ENCODE measurements around the gene VWF.
"Not testable (repeated sequence)": the region's sequence is repeated elsewhere in the genome, so short reads cannot be mapped to it uniquely, and the experiment has no call there.

Gene VWF

DNA sequence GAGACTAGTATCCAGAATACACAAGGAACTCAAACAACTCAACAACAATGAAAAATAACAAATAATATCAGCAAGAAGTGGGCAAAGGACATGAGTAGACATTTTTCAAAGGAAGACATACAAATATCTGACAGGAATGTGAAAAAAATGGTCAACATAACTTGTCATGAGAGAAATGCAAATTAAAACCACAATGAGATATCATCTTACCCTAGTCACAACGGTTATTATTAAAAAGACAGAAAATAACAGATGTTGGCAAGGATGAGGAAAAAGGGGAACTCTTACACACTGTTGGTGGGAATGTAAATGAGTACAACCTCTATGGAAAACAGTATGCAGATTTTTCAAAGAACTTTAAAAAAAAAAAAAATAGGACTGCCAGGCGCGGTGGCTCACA, 20.4 kb downstream of the VWF start:
- no peak for DNase-seq (ENCODE audit: low read depth in 3 of 3)

DNA sequence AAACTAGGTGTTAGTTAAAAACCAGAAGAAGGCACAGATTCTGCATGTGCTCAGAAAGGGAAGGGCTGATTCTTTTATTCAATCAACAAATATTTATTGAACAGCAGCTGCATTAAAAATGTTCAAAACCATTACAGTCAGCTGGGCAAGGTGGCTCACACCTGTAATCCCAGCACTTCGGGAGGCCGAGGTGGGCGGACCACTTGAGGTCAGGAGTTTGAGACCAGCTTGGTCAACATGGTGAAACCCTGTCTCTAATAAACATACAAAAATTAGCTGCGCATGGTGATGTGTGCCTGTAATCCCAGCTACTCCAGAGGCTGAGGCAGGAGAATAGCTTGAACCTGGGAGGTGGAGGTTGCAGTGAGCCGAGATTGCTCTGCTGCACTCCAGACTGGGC, 22.4 kb downstream of the VWF start:
- not testable (repeated sequence) for DNase-seq (ENCODE audit: low read depth in 3 of 3)

DNA sequence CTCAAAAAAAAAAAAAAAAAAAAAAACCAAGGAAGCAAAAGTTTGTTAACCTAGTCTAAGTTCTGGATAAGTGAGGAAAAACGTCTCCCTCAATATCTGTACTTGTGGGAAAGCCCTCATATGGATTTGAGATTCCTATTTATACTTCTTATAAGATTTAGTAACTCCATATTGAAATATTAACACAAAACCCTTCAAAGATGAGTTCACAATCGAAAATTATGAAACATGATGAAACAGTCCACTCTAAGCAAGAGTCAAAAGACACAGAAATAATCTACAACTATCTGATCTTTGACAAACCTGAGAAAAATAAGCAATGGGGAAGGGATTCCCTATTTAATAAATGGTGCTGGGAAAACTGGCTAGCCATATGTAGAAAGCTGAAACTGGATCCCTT, 25.2 kb downstream of the VWF start:
- DNase-seq (ENCODE audit: low read depth in 3 of 3) = no peak

DNA sequence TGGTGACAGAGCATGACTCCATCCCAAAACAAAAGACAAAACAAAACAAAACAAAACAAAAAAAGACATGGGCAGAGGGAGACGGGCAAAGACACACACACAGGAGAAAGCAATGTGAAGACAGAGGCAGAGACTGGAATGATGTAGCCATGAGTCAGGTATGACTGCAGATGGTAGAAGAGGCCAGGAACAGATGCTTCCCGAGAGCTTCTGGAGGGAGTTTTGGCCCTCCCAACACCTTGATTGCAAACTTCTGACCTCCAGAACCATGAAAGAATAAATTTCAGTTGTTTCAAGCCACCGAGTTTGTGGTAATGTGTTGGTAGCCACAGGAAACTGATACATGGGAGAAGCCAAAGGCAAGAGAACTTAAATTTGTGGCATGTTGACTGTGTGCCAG, 27.1 kb downstream of the VWF start:
- DNase-seq (ENCODE audit: low read depth in 3 of 3) = no peak

DNA sequence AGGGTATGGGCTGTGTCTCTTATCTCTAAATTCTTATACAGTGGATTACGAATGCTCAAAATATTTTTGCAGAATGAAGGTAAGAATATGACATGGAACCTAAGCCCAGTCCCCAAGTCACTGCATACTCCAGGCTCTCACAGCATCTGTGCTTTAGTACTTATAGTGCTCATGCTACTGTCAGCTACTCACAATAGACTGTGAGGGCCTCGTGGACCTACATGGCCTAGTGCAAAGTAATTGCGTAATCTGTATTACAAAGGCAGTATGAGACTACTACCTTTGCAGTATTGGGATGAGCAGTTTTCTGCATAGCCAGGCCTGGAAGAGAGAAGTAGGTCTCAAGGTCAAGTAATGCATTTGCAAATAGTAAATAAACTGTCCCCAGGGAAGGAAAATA, 27.9 kb downstream of the VWF start:
- DNase-seq (ENCODE audit: low read depth in 3 of 3) = no peak

DNA sequence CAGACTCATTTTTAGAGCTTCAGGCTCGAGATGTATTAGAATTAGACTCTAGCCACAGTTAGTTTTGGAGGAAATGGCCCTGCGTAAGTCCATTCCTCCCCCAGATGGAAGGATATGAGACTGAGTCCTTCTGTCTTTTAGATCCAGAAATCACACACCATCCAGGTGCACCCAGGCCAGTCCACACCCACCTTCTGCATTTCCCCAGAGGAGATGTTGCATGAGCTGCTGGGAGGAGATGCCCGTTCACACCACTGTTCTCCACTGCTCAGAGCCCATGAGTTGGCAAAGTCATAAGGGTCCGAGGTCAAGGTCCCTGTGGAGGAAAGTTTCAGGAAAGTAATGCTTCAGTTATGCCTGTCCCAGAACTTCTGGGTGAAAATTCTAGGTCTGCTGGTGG, 29.2 kb downstream of the VWF start:
- DNase-seq (ENCODE audit: low read depth in 3 of 3) = no peak

DNA sequence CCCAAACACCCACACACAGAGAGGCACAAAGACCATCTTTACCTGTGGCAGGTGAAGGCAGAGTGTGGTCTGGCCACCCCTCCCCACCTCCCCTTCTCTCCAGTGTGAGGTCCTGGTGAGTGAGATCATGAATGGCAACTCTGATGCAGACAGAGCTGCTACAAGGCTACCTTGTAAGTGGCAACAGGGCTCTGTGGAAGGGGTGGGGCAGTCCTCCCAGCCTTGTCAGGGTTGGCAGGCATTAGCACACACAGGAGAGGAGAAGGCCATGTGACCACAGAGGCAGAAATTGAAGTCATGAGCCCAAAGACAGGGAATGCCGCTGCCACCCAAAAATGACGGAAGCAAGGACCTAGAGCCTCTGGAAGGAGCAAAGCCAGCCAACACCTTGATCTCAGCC, 30.7 kb downstream of the VWF start:
- no peak for DNase-seq (ENCODE audit: low read depth in 3 of 3)

DNA sequence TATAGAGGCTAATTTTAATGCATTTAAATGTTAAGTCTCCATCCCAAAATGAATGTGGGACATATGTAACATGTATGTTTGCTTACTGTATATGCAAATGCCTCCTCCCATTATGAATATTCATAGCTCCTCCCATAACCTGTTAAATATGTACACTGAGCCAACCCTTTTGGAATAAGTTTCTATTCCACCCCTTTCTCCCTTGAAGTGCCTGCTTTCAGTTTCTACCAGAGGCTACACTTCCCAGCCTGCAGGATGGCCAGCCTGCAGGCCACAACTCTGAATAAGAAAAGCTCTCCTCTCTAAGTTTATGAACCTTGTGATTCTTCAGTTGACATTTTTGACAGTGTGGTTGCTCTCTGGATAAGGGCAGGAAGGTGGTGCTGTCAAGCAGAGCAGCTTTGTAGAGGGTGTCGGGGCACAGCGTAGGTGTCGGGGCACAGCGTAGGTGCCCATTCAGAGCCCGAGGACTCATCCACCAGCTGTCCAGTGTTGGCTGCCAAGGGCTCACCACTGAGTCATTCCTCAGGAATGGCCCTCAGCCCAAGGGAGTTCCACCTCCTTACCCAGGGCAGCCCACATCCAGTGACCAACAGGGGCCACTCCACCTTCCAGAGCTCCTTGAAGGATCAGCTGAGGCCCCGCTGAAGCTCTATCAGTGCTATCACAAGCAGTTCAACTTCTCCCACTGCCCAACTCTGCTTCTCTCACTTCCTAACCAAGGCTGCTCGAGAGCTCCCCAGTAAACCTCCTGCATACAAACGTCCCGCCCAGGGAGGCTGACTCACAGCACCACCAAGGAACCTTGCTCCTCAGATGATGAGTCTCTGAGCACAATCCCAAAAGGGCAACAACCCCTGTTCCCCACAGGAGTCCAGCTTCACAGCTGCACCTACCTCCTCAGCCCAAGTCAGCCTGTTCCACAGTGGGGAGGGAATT, 31.4 kb downstream of the VWF start:
- DNase-seq (ENCODE audit: low read depth in 3 of 3) = no peak

DNA sequence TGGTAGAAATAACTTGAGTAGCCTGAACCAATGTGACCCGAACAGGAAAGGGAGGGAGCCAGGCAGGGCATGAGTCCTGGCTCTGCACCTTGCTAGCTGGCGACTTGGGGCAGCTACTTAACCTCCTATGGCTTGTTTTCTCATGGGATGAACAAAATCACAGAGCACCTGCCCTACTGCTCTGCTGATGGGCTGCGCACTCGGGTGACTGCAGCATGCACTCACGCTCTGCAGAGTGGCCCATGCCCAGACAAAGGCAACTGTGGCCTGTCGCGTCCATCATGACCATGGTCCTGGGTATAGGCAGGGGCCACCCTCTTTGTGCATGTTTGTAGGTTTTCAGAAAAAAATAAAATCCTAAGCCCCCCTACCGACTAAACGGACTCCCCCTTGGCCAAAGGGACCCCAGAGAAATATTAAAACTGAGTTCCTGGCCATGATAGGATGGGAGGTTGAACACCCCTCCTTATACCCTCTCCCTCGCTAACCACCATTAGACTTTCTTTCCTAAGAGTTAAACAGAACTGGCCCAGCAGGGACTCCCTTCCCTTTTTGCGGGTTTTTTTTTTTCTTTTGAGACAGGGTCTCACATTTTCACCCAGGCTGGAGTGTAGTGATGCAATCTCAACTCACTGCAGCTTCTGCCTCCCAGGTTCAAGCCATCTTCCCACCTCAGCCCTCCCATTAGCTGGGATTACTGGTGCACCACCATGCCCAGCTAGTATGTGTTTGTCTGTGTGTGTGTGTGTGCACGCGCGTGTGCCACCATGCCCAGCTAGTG, 32.5 kb downstream of the VWF start:
- DNase-seq (ENCODE audit: low read depth in 3 of 3) = no peak

DNA sequence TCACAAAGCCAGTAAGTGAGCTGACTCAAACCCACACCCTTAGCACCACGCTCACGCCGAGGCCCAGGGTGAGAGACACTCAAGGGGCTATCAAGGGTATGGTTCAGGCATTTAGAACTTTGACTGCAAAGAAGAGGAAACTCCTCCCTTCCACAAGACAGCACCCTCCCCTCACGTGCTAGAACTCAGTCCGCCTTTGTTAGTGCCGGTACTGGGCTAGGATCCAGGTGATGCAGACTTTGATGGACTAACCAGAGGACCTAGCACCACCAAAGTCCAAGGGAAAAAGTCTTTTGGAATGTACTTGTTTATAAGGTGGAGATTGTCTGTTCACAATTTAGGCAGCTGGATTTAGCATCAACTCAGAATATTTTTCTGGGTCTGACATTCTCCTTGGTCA, 33.7 kb downstream of the VWF start:
- no peak for DNase-seq (ENCODE audit: low read depth in 3 of 3)

DNA sequence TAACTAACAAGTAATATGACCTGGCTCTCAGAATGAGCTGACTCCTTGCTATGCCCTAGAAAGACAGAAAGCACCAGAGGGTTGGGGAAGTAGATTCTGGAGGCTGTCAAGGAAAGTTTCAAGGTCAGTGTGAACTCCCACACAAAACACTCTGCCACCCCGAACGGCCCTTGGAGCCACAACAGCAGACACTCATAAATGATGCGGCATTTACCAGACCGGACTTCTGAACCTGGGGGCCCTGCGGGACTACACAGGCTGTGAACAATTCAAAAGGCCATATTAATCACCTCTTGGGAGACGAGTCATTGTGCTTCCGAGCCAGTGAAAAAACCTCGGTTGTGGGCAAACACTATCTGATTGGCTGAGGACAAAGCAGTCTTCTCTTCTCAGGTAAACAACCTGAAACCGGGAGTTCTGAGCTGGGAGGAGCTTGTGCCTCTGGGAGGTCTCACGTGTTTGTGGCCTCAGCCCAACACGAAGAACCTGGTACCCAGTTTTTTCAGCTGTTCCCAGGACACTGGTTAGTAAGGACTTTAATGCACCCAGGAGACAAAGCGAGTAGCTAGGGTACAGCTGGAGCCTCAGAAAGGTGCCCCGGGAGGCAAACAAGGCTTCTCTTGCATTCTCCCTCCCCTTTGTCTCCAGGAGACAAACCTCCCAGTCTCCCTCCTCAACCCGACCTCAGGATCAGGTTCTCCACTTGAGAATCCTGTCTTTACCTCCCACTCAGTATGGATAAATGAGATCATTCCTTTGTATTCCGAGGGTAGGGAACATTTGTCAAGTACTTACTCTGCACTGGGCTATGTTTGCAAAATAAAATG, 35.3 kb downstream of the VWF start:
- no peak for DNase-seq (ENCODE audit: low read depth in 3 of 3)

DNA sequence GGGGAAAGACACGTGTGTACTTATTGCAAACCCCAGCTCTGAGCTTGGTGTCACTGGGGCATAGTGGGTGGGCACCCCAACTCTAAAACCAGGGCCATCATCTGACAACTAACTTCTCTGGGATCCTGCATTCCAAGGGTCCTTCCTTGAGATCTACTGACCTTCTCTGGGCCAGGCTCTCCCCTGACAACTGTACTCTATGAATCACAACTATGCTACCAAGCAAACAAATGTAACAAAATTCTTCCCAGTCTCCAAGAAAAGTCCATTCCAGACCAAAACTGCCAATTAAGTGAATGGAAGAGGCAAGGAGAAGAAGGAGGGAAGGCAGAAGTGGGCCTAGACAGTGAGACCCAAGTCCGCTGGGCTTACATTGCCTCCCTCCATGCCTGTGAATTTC, 38.2 kb downstream of the VWF start:
- no peak for DNase-seq (ENCODE audit: low read depth in 3 of 3)

DNA sequence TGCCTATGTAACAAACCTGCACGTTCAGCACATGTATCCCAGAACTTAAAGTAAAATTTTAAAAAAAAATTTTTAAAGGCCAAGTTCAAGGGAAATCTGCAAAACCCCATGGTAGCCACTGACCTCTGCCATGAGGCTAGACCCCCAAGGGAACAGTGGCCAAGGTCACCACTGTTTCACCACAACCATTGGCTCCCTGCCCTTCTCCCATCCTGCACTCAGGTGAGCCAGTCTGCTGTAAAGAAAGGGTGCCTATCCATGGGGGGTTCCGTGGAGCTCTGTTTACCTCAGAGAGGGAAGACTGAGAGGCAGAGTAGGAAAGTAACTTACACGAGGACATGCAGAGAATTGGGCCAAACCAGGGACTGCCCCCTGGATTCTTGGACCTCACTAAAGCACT, 38.6 kb downstream of the VWF start:
- no peak for DNase-seq (ENCODE audit: low read depth in 3 of 3)

DNA sequence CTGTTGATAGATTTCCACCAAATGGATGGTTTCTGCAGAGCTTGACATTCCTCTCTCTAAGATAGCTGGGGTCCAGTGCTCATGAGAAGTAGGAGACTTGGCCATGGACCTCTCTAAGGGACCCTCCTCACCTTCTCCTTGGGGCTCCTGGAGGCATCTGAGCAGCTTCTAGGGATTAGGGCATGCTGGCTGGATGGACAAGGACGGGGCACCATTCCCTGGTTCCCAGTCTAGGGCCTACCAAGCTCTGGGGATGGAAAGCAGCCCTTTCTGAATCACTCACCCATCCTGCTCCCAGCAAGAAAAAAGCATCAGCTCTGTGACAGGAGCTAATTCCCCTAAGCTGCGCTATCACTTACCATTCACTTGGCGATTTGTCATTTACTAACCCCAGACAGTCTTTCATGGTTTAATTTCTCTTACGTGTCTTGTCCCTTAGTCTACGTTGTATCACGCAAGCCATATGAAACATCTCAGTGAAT, 39.5 kb downstream of the VWF start:
- no peak for DNase-seq (ENCODE audit: low read depth in 3 of 3)

DNA sequence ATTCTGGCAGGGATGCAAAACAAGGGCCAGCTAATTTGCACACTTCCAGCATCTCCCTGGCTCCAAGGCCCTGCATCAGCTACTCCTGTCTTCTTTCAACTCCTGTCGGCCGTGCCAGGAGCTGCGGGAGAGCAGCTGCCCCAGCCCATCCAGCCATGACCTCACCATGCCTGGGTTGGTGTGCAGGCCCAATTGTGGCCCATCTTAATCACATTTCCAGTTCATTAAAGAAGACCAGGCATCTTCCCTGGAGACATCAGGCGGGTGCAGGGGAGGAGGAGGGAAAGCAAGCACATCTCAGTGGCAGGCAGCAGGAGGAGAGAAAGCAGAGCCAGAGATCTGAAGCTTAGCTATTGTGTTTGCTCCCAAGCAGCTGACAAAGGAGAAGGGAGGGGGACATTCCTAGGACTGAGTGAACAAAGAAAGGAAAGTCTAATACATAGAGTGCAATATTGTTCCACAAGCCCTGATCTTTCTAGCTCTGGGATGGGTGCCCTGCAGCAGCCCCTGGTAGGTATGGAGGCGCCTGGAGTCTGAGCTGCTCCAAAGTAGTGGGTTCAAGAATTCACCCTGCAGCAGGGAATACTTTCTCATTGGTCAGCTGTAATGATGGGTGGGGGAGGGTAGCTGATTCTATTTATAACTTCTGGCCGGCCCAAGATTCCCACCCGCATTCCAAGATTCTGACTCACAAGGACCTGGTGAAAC, 40.1 kb downstream of the VWF start:
- DNase-seq (ENCODE audit: low read depth in 3 of 3) = no peak

DNA sequence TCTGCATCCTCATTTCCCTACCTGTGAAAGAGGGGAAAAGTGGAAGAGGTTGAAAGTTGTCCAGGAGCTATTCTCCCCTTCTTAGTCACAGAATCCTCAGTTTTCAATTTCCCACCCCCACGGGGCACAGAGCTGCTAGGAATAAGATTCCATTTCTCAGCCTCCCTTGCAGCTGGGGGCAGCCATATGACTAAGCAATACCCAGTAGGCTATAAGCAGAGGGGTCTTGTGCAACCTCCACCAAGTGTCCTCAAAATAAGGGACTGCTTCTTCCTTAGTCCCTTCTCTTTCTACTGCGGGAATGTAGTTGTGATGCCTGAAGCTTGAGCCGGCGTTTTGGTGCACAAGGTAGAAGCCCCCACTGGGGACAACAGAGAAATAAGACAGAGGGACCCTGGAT, 40.9 kb downstream of the VWF start:
- DNase-seq (ENCODE audit: low read depth in 3 of 3) = no peak

DNA sequence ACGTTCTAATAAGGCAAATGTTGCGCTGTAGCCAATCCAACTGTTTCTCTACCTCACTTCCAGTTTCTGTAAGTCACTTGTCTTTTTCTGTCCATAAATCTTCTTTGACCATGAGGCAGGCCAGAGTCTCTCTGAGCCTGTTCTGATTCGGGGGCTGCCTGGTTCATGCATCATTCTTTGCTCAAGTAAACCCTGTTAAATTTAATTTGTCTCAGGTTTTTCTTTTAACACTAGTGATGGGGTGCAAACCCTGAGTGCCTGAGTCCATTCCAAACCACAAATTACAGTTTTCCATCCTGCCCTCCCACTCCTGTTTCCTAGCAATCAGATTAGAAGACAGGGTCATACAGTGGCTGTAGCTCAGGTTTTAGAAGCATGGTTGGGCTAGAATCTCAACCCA, 41.9 kb downstream of the VWF start:
- DNase-seq (ENCODE audit: low read depth in 3 of 3) = no peak

DNA sequence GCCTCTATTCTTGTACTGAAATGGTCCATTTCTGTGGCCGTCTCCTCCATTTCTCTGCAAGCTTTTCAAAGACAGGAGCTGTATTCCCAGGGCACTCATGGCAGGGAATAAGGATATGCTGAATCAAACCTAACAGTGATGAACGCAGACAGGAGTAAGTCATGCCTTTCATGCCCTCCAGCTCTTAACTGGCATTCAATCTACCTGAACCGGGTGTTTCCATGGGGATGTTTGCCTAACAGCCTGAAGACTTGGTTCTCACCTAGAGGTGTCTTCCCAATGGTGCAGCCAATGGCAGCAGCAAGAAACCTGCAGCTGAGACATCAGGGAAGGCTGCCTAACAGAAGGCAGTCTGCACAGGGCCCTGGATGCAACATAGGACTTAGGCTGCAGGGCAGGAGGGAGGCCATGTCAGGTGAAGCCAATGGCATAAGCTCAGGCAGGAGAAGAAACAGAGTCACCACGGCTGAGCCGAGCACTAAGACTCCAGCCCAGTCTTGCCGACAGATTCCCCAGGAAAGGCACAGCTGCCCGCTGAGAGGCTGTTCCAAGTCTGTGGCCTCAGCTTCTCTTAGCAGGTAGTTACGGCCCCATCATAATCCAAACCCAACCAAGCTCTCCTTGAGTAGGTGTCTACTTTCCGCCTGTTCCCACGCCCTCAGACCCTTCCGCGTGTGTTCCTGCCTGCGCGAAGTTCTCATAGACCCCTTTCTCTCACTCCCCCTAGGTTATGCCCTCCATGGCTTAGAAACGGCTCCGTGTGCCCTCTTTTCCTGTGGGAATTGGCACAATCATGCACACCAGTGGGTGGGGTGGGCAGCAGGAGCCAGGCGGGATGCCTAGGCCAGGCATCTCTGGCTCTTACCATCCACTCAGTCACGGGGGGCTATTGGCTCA, 44.1 kb downstream of the VWF start:
- no peak for DNase-seq (ENCODE audit: low read depth in 3 of 3)

DNA sequence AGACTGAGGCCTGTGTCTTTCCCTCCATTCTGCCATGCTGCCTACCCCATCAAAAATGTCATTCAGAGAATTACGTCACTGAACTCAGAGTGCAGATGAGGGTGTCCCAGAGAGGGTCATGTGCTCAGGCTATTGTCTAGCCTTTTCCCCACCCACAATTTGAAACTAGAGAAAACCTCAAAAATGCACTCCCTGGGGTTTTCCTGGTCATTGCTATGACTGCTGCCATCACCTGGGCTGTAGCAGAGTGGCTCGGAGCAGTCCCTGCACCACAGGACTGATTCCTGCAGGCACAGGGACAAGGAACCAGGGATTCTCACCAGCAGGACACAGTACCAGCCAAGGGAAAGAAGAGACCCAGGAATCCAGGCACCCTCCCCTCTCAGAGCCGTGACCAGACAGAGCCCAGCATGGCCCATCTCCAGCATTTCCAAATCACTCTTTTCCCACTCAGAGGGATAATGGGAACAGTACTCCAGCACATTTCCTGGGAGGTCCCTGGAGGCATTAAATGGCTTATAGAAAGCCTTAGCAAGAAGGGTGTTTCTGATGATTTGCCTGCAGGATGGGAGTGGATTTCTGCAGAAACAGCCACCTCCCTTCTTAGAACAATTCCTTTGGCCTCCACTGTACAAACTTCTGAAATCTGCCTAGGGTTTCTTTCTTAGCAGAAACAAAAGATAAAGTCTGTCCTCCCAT, 45.9 kb downstream of the VWF start:
- DNase-seq (ENCODE audit: low read depth in 3 of 3) = no peak

DNA sequence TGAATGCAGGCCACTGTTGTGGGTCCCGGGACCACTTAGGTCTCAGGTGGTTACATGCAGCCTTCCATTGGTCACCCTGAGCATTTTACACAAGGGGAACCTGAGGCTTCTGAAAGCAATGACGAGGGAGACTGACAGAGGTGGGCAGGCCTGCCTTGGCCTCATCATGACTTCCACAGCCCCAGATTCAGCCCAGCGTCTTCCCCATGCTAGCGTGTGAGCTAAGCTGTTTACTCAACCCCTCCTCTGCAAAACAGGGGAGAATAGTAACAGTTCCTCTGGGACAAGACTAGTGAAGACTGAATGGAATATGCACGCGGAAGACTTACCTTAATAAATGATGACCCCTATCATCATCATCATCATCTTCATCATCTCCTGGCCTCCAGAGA, 46.8 kb downstream of the VWF start:
- DNase-seq (ENCODE audit: low read depth in 3 of 3) = no peak

Measured in stimulated activated CD4-positive, alpha-beta T cell treated with anti-CD3 and anti-CD28 coated beads, TNF-alpha, amount 100 ng/mL, for 48 hours (primary cell).